H1 (cell line): ENCODE measurements around the gene ACCS.

Source experiments
- BCL11A ChIP-seq, 2 experiments: IDR thresholded peaks; one replicate each; pipeline ENCODE4 v1.6.1; 2011; ENCODE audit warnings: low read depth in 2 of 2, low read length in 2 of 2, mild to moderate bottlenecking in 2 of 2
- GTF2F1 ChIP-seq: IDR thresholded peaks from 2 replicates; pipeline ENCODE4 v1.6.1; 2012; ENCODE audit warnings: low read depth, low read length, improper control_type of control experiment, borderline replicate concordance
- POLR2AphosphoS5 ChIP-seq: IDR thresholded peaks from 2 replicates; pipeline ENCODE4 v1.6.1; 2011; ENCODE audit warnings: low read depth, low read length
- TF ChIP-seq, protein P1 (sequence below), 3 experiments: IDR thresholded peaks; 1 replicate in 2 of 3; 2 replicates in 1 of 3; pipeline versions ENCODE4 v1.5.1 to v1.6.1; 2011; ENCODE audit warnings: low read length in 3 of 3, mild to moderate bottlenecking in 3 of 3, inconsistent platforms in 2 of 3, low read depth in 1 of 3, moderate library complexity in 1 of 3; ENCODE audit not compliant: insufficient read depth in 1 of 3; ENCODE audit errors: control extremely low read depth in 1 of 3
- TF ChIP-seq, protein P2 (sequence below): IDR thresholded peaks from 2 replicates; pipeline ENCODE4 v1.6.1; 2012; ENCODE audit warnings: inconsistent platforms

DNA sequence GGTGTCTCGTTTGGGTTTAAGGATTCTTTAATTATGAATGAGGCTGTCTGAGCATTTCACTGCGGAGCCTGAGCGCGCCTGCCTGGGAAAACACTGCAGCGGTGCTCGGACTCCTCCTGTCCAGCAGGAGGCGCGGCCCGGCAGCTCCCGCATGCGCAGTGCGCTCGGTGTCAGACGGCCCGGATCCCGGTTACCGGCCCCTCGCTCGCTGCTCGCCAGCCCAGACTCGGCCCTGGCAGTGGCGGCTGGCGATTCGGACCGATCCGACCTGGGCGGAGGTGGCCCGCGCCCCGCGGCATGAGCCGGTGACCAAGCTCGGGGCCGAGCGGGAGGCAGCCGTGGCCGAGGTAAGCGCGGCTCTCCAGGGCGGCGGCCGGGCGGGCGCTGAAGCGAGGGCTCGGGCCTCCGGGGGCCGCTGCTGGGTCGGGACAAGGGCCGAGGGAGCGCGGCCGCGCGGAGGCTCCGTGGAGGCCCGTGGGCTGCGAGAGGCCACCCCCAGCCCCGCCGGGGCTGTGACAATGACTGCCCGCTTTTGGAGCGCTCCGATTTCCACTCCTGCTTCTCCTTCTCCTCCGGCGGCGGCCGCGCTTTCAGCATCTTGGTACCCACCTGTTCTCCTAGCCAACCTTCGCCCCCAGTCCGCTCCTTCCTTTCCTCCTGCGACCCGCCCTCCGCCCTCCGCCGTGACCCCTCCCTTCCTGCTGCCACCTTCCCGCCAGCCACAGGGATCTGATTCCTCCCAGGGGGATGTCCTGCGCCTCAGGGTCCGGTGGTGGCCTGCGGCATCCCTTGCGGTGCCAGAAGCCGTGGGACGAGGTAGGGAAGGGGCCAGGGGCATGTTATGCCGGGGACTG lies 29.7 kb downstream of the ACCS start, which contains the start of gene EXT2:
- TF ChIP-seq, protein P1, sequence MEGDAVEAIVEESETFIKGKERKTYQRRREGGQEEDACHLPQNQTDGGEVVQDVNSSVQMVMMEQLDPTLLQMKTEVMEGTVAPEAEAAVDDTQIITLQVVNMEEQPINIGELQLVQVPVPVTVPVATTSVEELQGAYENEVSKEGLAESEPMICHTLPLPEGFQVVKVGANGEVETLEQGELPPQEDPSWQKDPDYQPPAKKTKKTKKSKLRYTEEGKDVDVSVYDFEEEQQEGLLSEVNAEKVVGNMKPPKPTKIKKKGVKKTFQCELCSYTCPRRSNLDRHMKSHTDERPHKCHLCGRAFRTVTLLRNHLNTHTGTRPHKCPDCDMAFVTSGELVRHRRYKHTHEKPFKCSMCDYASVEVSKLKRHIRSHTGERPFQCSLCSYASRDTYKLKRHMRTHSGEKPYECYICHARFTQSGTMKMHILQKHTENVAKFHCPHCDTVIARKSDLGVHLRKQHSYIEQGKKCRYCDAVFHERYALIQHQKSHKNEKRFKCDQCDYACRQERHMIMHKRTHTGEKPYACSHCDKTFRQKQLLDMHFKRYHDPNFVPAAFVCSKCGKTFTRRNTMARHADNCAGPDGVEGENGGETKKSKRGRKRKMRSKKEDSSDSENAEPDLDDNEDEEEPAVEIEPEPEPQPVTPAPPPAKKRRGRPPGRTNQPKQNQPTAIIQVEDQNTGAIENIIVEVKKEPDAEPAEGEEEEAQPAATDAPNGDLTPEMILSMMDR (IDR thresholded peaks at IDR 0.05; ENCODE audit: control extremely low read depth in 1 of 3, insufficient read depth in 1 of 3, low read depth in 1 of 3, low read length in 3 of 3), result peak; percentile 83 to 90 (median 86)
- TF ChIP-seq GTF2F1 (no peak), POLR2AphosphoS5 (no peak), BCL11A (IDR thresholded peaks at IDR 0.05; ENCODE audit: low read depth in 2 of 2, low read length in 2 of 2) (no peak)
- TF ChIP-seq, protein P2, sequence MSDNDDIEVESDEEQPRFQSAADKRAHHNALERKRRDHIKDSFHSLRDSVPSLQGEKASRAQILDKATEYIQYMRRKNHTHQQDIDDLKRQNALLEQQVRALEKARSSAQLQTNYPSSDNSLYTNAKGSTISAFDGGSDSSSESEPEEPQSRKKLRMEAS, result no peak
